GM12878 (cell line): ENCODE measurements around the gene ZYX. TPM values are rescaled to one million over a fixed set of nuclear protein-coding genes. Genes with fewer than 3 reads are reported as not detected.

Experiments
- ATAC-seq: fragments of 200-7000 bp; cut with Tn5 transposase; 3 replicates; pipeline ENCODE4 v1.9.1; 2020; ENCODE audit warnings: mild to moderate bottlenecking, moderate library complexity
- BruUV-seq: library from RNA; stranded (reverse); fragments of 400-500 nt; replicated peaks from 2 replicates; lab custom pipeline; 2021; lab: Mats Ljungman, UMichigan
- CTCF ChIA-PET: fragments of 300-600 bp; sonication (Branson Sonifier 250); formaldehyde crosslinking; extraction: SDS; loops from one replicate; lab custom pipeline; 2021; ENCODE audit warnings: inconsistent platforms; lab: Yijun Ruan, JAX
- POLR2A ChIA-PET: fragments of 350-600 bp; formaldehyde crosslinking; extraction: SDS; loops from one replicate; lab custom pipeline; 2021; ENCODE audit warnings: inconsistent platforms; lab: Charles Lee
- RAD21 ChIA-PET: fragments of 300-600 bp; sonication (Branson Sonifier 250); formaldehyde crosslinking; loops from one replicate; lab custom pipeline; 2023; ENCODE audit warnings: antibody characterized with exemption; ENCODE audit not compliant: unreplicated experiment; lab: Charles Lee
- SMC1A ChIA-PET: fragments of 300-600 bp; sonication (Branson Sonifier 250); formaldehyde crosslinking; loops from one replicate; lab custom pipeline; 2023; ENCODE audit not compliant: unreplicated experiment, uncharacterized antibody; lab: Charles Lee
- DNase-seq: peaks from one replicate; pipeline ENCODE4 v3.0.0-alpha.2; 2011; ENCODE audit warnings: low read depth, low spot score
- FAIRE-seq: peaks from 3 replicates; lab custom pipeline; 2011; peaks lifted over from hg19 to GRCh38; lab: Jason Lieb, UNC
- H2AFZ ChIP-seq: 2 replicates; pipeline ENCODE4 v1.6.0; 2011; ENCODE audit warnings: low read depth, low read length, control low read depth; ENCODE audit not compliant: control insufficient read depth
- H3K27ac ChIP-seq: 2 replicates; pipeline ENCODE4 v1.5.1; 2011; ENCODE audit warnings: control low read depth; ENCODE audit not compliant: control insufficient read depth, insufficient read depth
- H3K27me3 ChIP-seq, 2 experiments: replicated peaks in 1 of 2; 2 replicates each; pipeline versions ENCODE4 v1.6.0 to v1.6.1; 2011; ENCODE audit warnings: low read length in 1 of 2; ENCODE audit not compliant: control insufficient read depth in 2 of 2, insufficient read depth in 2 of 2
- H3K36me3 ChIP-seq, 2 experiments: 2 replicates each; pipeline ENCODE4 v1.5.1; 2011; ENCODE audit warnings: low read length in 1 of 2; ENCODE audit not compliant: control insufficient read depth in 2 of 2, insufficient read depth in 2 of 2
- H3K4me1 ChIP-seq: 2 replicates; pipeline ENCODE4 v1.6.1; 2011; ENCODE audit warnings: mild to moderate bottlenecking, low read length, moderate library complexity, mixed read lengths; ENCODE audit not compliant: control insufficient read depth, insufficient read depth
- H3K4me2 ChIP-seq: 2 replicates; pipeline ENCODE4 v1.6.0; 2011; ENCODE audit warnings: control low read depth; ENCODE audit not compliant: control insufficient read depth, insufficient read depth
- H3K4me3 ChIP-seq: fragments of 200-600 bp; sonication (generic); 2 replicates; pipeline ENCODE4 v1.5.1; 2016
- H3K79me2 ChIP-seq: 2 replicates; pipeline ENCODE4 v1.6.0; 2011; ENCODE audit warnings: low read length; ENCODE audit not compliant: control insufficient read depth, insufficient read depth
- H3K9ac ChIP-seq: 2 replicates; pipeline ENCODE4 v1.8.0; 2011; ENCODE audit warnings: low read length, control low read depth, mixed read lengths; ENCODE audit not compliant: control insufficient read depth, insufficient read depth
- H3K9me3 ChIP-seq: replicated peaks from 3 replicates; pipeline ENCODE4 v1.5.1; 2011; ENCODE audit warnings: mild to moderate bottlenecking, low read length; ENCODE audit not compliant: control insufficient read depth, insufficient read depth
- H4K20me1 ChIP-seq: 2 replicates; pipeline ENCODE4 v1.6.0; 2011; ENCODE audit not compliant: control insufficient read depth, insufficient read depth
- CREM ChIP-seq: IDR thresholded peaks from 2 replicates; pipeline ENCODE4 v1.6.1; 2014; ENCODE audit warnings: antibody characterized with exemption, low read depth
- YBX1 ChIP-seq: fragments of 450-650 bp; IDR thresholded peaks from 2 replicates; pipeline ENCODE4 v1.6.1; 2016; ENCODE audit warnings: antibody characterized with exemption
- ZNF24 ChIP-seq: fragments of 450-650 bp; IDR thresholded peaks from 2 replicates; pipeline ENCODE4 v1.6.1; 2017; ENCODE audit warnings: antibody characterized with exemption, mild to moderate bottlenecking
- WGBS: methylation state at CpG from one replicate; pipeline ENCODE4 v1.1.6; 2016; ENCODE audit warnings: low lambda C conversion rate; ENCODE audit not compliant: insufficient replicate concordance, insufficient coverage; ENCODE audit errors: missing lambda C conversion rate; 5-methylcytosine and 5-hydroxymethylcytosine counted together
- in situ Hi-C: fragments of 300-500 bp; cut with MboI; formaldehyde crosslinking; loops from 9 replicates; pipeline ENCODE4 v1.14.3; 2018; ENCODE audit warnings: mixed read lengths
- intact Hi-C: fragments of 100-400 bp; cut with micrococcal nuclease; formaldehyde crosslinking; loops from one replicate; pipeline ENCODE4 v1.14.2; 2022; ENCODE audit not compliant: unreplicated experiment
- microRNA-seq: library from miRNA; unstranded; fragments of <30 nt; microRNA quantifications from one replicate; pipeline ENCODE4, GENCODE V29; 2018
- polyA plus RNA-seq, 11 experiments: library from polyadenylated mRNA; depleted of rRNA in 4 of 11; unstranded in 6 of 11; stranded (reverse) in 5 of 11; fragments of >200 nt; fragmentation: Nextera tagmentation in 4 of 11; fragmentation: Illumina TruSeq in 1 of 11; extraction: Ambion mirVana in 4 of 11; extraction: Trizol in 1 of 11; gene quantifications; 1 replicate in 1 of 11; 2 replicates in 10 of 11; pipeline versions ENCODE4 v1.2.1 to v1.2.3, GENCODE V29; 2011 to 2016; ENCODE audit warnings: inconsistent platforms in 2 of 11, missing spikeins in 2 of 11, low read depth in 1 of 11
- small RNA-seq: library from RNA; depleted of rRNA; stranded (forward); fragments of <200 nt; gene quantifications from one replicate; pipeline ENCODE3, GENCODE V24; 2014
- total RNA-seq, 4 experiments: library from RNA; depleted of rRNA in 3 of 4; stranded (reverse); fragments of >200 nt in 3 of 4; fragmentation: Illumina TruSeq in 1 of 4; extraction: Trizol in 1 of 4; gene quantifications; 2 replicates each; pipeline versions ENCODE4 v1.2.1 to v1.2.3, GENCODE V29; 2013 to 2021
- TF ChIP-seq, protein P1 (sequence below): IDR thresholded peaks from 2 replicates; pipeline ENCODE4 v1.6.1; 2011; ENCODE audit warnings: borderline replicate concordance, low read depth, mild to moderate bottlenecking, moderate library complexity, low read length; ENCODE audit not compliant: insufficient read depth, poor library complexity, severe bottlenecking
- TF ChIP-seq, protein P2 (sequence below): fragments of 150-350 bp; IDR thresholded peaks from 2 replicates; pipeline ENCODE4 v1.6.1; 2016; ENCODE audit warnings: low read depth, low read length

The ZYX gene
- total and polyA plus RNA-seq, 10 of the 15 experiments (the other 5 are each of a cell fraction or from before 2014, with no cell fraction given) = 2.1 to 100 (median 27.6) TPM

DNA sequence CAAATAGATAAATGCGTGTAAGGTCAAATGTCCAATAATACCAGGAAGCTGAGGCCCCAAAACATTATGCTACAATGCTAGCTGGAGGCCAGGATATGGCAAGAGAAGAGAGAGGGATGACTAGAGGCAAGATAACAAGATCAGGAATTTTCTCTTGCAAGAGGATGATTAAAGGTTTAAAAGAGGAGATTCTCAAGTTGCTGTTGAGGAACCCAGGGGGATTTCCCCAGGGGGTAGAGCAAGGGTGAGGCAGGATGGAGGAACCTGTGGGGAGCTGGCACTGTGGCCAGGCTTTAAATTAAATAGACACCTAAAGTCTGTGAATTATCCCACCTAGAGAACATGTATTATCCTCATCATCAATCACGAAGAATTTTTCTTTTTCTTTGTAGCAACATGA lies 58.7 kb downstream of the ZYX start:
- Histone ChIP-seq H3K4me3 (no peak overlapping the region), H3K79me2 (no peaks in the 10 kb centered on the region), H3K4me1 (no peaks in the 10 kb centered on the region), H3K27ac (no peak overlapping the region), H3K4me2 (no peak overlapping the region), H3K36me3 (no peaks in the 10 kb centered on the region), H4K20me1 (no peaks in the 10 kb centered on the region), H3K27me3 (no peaks in the 10 kb centered on the region), H2AFZ (no peak overlapping the region), H3K9me3 (no peaks in the 10 kb centered on the region), H3K9ac (no peak overlapping the region)
- in situ Hi-C loops (no loop called here), intact Hi-C loops (no loop called here)
- SMC1A ChIA-PET = no interaction called here
- no peak for ATAC-seq
- POLR2A ChIA-PET = no interaction called here
- 38% methylated on average over 2 of the region's 2 CpGs for WGBS
- CTCF ChIA-PET = no interaction called here
- DNase-seq = no peak
- no peak for FAIRE-seq
- RAD21 ChIA-PET = no interaction called here
- TF ChIP-seq ZNF24 (no peak), YBX1 (no peak), CREM (no peak)
- TF ChIP-seq, protein P1, sequence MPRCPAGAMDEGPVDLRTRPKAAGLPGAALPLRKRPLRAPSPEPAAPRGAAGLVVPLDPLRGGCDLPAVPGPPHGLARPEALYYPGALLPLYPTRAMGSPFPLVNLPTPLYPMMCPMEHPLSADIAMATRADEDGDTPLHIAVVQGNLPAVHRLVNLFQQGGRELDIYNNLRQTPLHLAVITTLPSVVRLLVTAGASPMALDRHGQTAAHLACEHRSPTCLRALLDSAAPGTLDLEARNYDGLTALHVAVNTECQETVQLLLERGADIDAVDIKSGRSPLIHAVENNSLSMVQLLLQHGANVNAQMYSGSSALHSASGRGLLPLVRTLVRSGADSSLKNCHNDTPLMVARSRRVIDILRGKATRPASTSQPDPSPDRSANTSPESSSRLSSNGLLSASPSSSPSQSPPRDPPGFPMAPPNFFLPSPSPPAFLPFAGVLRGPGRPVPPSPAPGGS = no peak
- TF ChIP-seq, protein P2, sequence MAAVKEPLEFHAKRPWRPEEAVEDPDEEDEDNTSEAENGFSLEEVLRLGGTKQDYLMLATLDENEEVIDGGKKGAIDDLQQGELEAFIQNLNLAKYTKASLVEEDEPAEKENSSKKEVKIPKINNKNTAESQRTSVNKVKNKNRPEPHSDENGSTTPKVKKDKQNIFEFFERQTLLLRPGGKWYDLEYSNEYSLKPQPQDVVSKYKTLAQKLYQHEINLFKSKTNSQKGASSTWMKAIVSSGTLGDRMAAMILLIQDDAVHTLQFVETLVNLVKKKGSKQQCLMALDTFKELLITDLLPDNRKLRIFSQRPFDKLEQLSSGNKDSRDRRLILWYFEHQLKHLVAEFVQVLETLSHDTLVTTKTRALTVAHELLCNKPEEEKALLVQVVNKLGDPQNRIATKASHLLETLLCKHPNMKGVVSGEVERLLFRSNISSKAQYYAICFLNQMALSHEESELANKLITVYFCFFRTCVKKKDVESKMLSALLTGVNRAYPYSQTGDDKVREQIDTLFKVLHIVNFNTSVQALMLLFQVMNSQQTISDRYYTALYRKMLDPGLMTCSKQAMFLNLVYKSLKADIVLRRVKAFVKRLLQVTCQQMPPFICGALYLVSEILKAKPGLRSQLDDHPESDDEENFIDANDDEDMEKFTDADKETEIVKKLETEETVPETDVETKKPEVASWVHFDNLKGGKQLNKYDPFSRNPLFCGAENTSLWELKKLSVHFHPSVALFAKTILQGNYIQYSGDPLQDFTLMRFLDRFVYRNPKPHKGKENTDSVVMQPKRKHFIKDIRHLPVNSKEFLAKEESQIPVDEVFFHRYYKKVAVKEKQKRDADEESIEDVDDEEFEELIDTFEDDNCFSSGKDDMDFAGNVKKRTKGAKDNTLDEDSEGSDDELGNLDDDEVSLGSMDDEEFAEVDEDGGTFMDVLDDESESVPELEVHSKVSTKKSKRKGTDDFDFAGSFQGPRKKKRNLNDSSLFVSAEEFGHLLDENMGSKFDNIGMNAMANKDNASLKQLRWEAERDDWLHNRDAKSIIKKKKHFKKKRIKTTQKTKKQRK = no peak
- BruUV-seq = no TSS peak

Small RNA genes lying within 50 kb of the gene (microRNA-seq; reads per million reads assigned to microRNA genes)
- not detected for gene MIR6892

Small RNA genes lying within 50 kb of the gene (small RNA-seq; reads per million reads assigned to genes)
- 0.12 reads per million for gene MIR6892

Other genes with a start within 250 kb of the ZYX start
Only the 7 nearest of the 13 such genes appear.
- gene TMEM139, start 96.4 kb upstream of the ZYX start, total RNA-seq (2014; rRNA removed) = not detected in 2 replicates
- gene TMEM139, start 96.4 kb upstream of the ZYX start, total RNA-seq (2014; rRNA removed; fragmentation: Illumina TruSeq; extraction: Trizol) = 0.31 TPM in 1 of 2 replicates, not detected in the other
- not detected in 2 replicates for gene TMEM139, start 96.4 kb upstream of the ZYX start, total RNA-seq (2021)
- not detected in 2 replicates for gene TMEM139, start 96.4 kb upstream of the ZYX start, polyA plus RNA-seq (2011; rRNA removed)
- not detected in 2 replicates for gene TMEM139, start 96.4 kb upstream of the ZYX start, polyA plus RNA-seq (2014; fragmentation: Illumina TruSeq; extraction: Trizol)
- gene TMEM139, start 96.4 kb upstream of the ZYX start, polyA plus RNA-seq (2014; fragmentation: Nextera tagmentation; extraction: Ambion mirVana) = not detected
- not detected in 2 replicates for gene TMEM139, start 96.4 kb upstream of the ZYX start, polyA plus RNA-seq (2014; rRNA removed)
- gene TMEM139, start 96.4 kb upstream of the ZYX start, polyA plus RNA-seq (2016; fragmentation: Nextera tagmentation; extraction: Ambion mirVana) = not detected
- gene CASP2, start 93.0 kb upstream of the ZYX start, total RNA-seq (2014; rRNA removed) = 20.2 and 20.9 TPM in 2 replicates
- 14.1 and 14.2 TPM in 2 replicates for gene CASP2, start 93.0 kb upstream of the ZYX start, total RNA-seq (2014; rRNA removed; fragmentation: Illumina TruSeq; extraction: Trizol)
- 56.1 and 60.4 TPM in 2 replicates for gene CASP2, start 93.0 kb upstream of the ZYX start, total RNA-seq (2021)
- gene CASP2, start 93.0 kb upstream of the ZYX start, polyA plus RNA-seq (2011; rRNA removed) = 19.6 and 33.5 TPM in 2 replicates
- 35.9 and 36.1 TPM in 2 replicates for gene CASP2, start 93.0 kb upstream of the ZYX start, polyA plus RNA-seq (2014; fragmentation: Illumina TruSeq; extraction: Trizol)
- 10 to 100 TPM; 12.1 to 17.4 TPM for gene CASP2, start 93.0 kb upstream of the ZYX start, polyA plus RNA-seq (2014; fragmentation: Nextera tagmentation; extraction: Ambion mirVana)
- gene CASP2, start 93.0 kb upstream of the ZYX start, polyA plus RNA-seq (2014; rRNA removed) = 21.0 and 22.3 TPM in 2 replicates
- gene CASP2, start 93.0 kb upstream of the ZYX start, polyA plus RNA-seq (2016; fragmentation: Nextera tagmentation; extraction: Ambion mirVana) = 10 to 100 TPM; 30.1 to 34.1 TPM
- not detected in 2 replicates for gene CLCN1, start 65.2 kb upstream of the ZYX start, total RNA-seq (2014; rRNA removed)
- not detected in 2 replicates for gene CLCN1, start 65.2 kb upstream of the ZYX start, total RNA-seq (2014; rRNA removed; fragmentation: Illumina TruSeq; extraction: Trizol)
- not detected in 2 replicates for gene CLCN1, start 65.2 kb upstream of the ZYX start, total RNA-seq (2021)
- gene CLCN1, start 65.2 kb upstream of the ZYX start, polyA plus RNA-seq (2011; rRNA removed) = not detected in 2 replicates
- gene CLCN1, start 65.2 kb upstream of the ZYX start, polyA plus RNA-seq (2014; fragmentation: Illumina TruSeq; extraction: Trizol) = not detected in 2 replicates
- not detected for gene CLCN1, start 65.2 kb upstream of the ZYX start, polyA plus RNA-seq (2014; fragmentation: Nextera tagmentation; extraction: Ambion mirVana)
- 0.04 TPM in 1 of 2 replicates, not detected in the other for gene CLCN1, start 65.2 kb upstream of the ZYX start, polyA plus RNA-seq (2014; rRNA removed)
- gene CLCN1, start 65.2 kb upstream of the ZYX start, polyA plus RNA-seq (2016; fragmentation: Nextera tagmentation; extraction: Ambion mirVana) = under 1 TPM in 1 of 2 experiments, not detected in 1; 0.30 TPM
- gene FAM131B, start 18.6 kb upstream of the ZYX start, total RNA-seq (2014; rRNA removed) = not detected in 2 replicates
- not detected in 2 replicates for gene FAM131B, start 18.6 kb upstream of the ZYX start, total RNA-seq (2014; rRNA removed; fragmentation: Illumina TruSeq; extraction: Trizol)
- gene FAM131B, start 18.6 kb upstream of the ZYX start, total RNA-seq (2021) = 0.05 and 0.13 TPM in 2 replicates
- 0.03 TPM in 1 of 2 replicates, not detected in the other for gene FAM131B, start 18.6 kb upstream of the ZYX start, polyA plus RNA-seq (2011; rRNA removed)
- not detected in 2 replicates for gene FAM131B, start 18.6 kb upstream of the ZYX start, polyA plus RNA-seq (2014; fragmentation: Illumina TruSeq; extraction: Trizol)
- gene FAM131B, start 18.6 kb upstream of the ZYX start, polyA plus RNA-seq (2014; fragmentation: Nextera tagmentation; extraction: Ambion mirVana) = not detected
- not detected in 2 replicates for gene FAM131B, start 18.6 kb upstream of the ZYX start, polyA plus RNA-seq (2014; rRNA removed)
- gene FAM131B, start 18.6 kb upstream of the ZYX start, polyA plus RNA-seq (2016; fragmentation: Nextera tagmentation; extraction: Ambion mirVana) = not detected
- not detected in 2 replicates for gene EPHA1, start 27.5 kb downstream of the ZYX start, total RNA-seq (2014; rRNA removed)
- not detected in 2 replicates for gene EPHA1, start 27.5 kb downstream of the ZYX start, total RNA-seq (2014; rRNA removed; fragmentation: Illumina TruSeq; extraction: Trizol)
- 0.21 and 0.29 TPM in 2 replicates for gene EPHA1, start 27.5 kb downstream of the ZYX start, total RNA-seq (2021)
- 0.11 and 0.13 TPM in 2 replicates for gene EPHA1, start 27.5 kb downstream of the ZYX start, polyA plus RNA-seq (2011; rRNA removed)
- not detected in 2 replicates for gene EPHA1, start 27.5 kb downstream of the ZYX start, polyA plus RNA-seq (2014; fragmentation: Illumina TruSeq; extraction: Trizol)
- not detected for gene EPHA1, start 27.5 kb downstream of the ZYX start, polyA plus RNA-seq (2014; fragmentation: Nextera tagmentation; extraction: Ambion mirVana)
- not detected in 2 replicates for gene EPHA1, start 27.5 kb downstream of the ZYX start, polyA plus RNA-seq (2014; rRNA removed)
- under 1 TPM; 0.28 to 0.35 TPM for gene EPHA1, start 27.5 kb downstream of the ZYX start, polyA plus RNA-seq (2016; fragmentation: Nextera tagmentation; extraction: Ambion mirVana)
- gene TAS2R60, start 62.1 kb downstream of the ZYX start, total RNA-seq (2014; rRNA removed) = not detected in 2 replicates
- gene TAS2R60, start 62.1 kb downstream of the ZYX start, total RNA-seq (2014; rRNA removed; fragmentation: Illumina TruSeq; extraction: Trizol) = not detected in 2 replicates
- gene TAS2R60, start 62.1 kb downstream of the ZYX start, total RNA-seq (2021) = not detected in 2 replicates
- gene TAS2R60, start 62.1 kb downstream of the ZYX start, polyA plus RNA-seq (2011; rRNA removed) = not detected in 2 replicates
- gene TAS2R60, start 62.1 kb downstream of the ZYX start, polyA plus RNA-seq (2014; fragmentation: Illumina TruSeq; extraction: Trizol) = not detected in 2 replicates
- not detected for gene TAS2R60, start 62.1 kb downstream of the ZYX start, polyA plus RNA-seq (2014; fragmentation: Nextera tagmentation; extraction: Ambion mirVana)
- not detected in 2 replicates for gene TAS2R60, start 62.1 kb downstream of the ZYX start, polyA plus RNA-seq (2014; rRNA removed)
- gene TAS2R60, start 62.1 kb downstream of the ZYX start, polyA plus RNA-seq (2016; fragmentation: Nextera tagmentation; extraction: Ambion mirVana) = not detected
- gene TAS2R41, start 96.5 kb downstream of the ZYX start, total RNA-seq (2014; rRNA removed) = not detected in 2 replicates
- gene TAS2R41, start 96.5 kb downstream of the ZYX start, total RNA-seq (2014; rRNA removed; fragmentation: Illumina TruSeq; extraction: Trizol) = not detected in 2 replicates
- not detected in 2 replicates for gene TAS2R41, start 96.5 kb downstream of the ZYX start, total RNA-seq (2021)
- gene TAS2R41, start 96.5 kb downstream of the ZYX start, polyA plus RNA-seq (2011; rRNA removed) = not detected in 2 replicates
- not detected in 2 replicates for gene TAS2R41, start 96.5 kb downstream of the ZYX start, polyA plus RNA-seq (2014; fragmentation: Illumina TruSeq; extraction: Trizol)
- not detected for gene TAS2R41, start 96.5 kb downstream of the ZYX start, polyA plus RNA-seq (2014; fragmentation: Nextera tagmentation; extraction: Ambion mirVana)
- gene TAS2R41, start 96.5 kb downstream of the ZYX start, polyA plus RNA-seq (2014; rRNA removed) = not detected in 2 replicates
- gene TAS2R41, start 96.5 kb downstream of the ZYX start, polyA plus RNA-seq (2016; fragmentation: Nextera tagmentation; extraction: Ambion mirVana) = not detected